Measurements from ENCODE around the gene PIEZO1.

GRCh38 chr16:88772871-88773811 is 11.9 kb downstream of the PIEZO1 start:
- TF ChIP-seq CTCF (IDR thresholded peaks at IDR 0.05; ENCODE audit: low read depth, low read length) = no peak
- no peak for TF ChIP-seq POLR2A (IDR thresholded peaks at IDR 0.05; ENCODE audit: extremely low read depth, insufficient read length)
- no peak for TF ChIP-seq MYC (IDR thresholded peaks at IDR 0.05; ENCODE audit: low read depth, low read length)
